Mucosa of rectum (tissue), 2 donors: ENCODE results near the gene HAND2.

Experiments used
- H3K27ac ChIP-seq, 2 donors: one replicate each; pipeline ENCODE4 v1.7.0; 2013; ENCODE audit warnings: inconsistent platforms in 2 of 2, low read depth in 2 of 2, low read length in 2 of 2
- H3K27me3 ChIP-seq, 2 donors: one replicate each; pipeline ENCODE4 v1.7.0; 2013; ENCODE audit warnings: low read length in 2 of 2; ENCODE audit not compliant: control insufficient read depth in 2 of 2, insufficient read depth in 2 of 2
- H3K36me3 ChIP-seq, 2 donors: one replicate each; pipeline ENCODE4 v1.7.0; 2013; ENCODE audit warnings: low read length in 2 of 2; ENCODE audit not compliant: control insufficient read depth in 2 of 2, insufficient read depth in 2 of 2
- H3K4me1 ChIP-seq, 2 donors: one replicate each; pipeline ENCODE4 v1.7.0; 2013; ENCODE audit warnings: low read length in 2 of 2, mild to moderate bottlenecking in 1 of 2; ENCODE audit not compliant: control insufficient read depth in 2 of 2, insufficient read depth in 2 of 2
- H3K4me3 ChIP-seq, 2 donors: one replicate each; pipeline ENCODE4 v1.7.0; 2013; ENCODE audit warnings: low read length in 2 of 2
- H3K9ac ChIP-seq, 2 donors: one replicate each; pipeline ENCODE4 v1.7.0; 2013; ENCODE audit warnings: low read length in 2 of 2, low read depth in 1 of 2, mild to moderate bottlenecking in 1 of 2
- H3K9me3 ChIP-seq, 2 donors: one replicate each; pipeline ENCODE4 v1.7.0; 2013; ENCODE audit warnings: low read length in 2 of 2; ENCODE audit not compliant: control insufficient read depth in 2 of 2
- donor health status: healthy.
- donor health status: Normal muscosa, but diverticular disease.

Gene HAND2

GRCh38 chr4:173527103-173527891 lies 2.7 kb downstream of the HAND2 start:
- H3K27me3 ChIP-seq: peaks cover 68 to 79% of the 10 kb centered on the region in 2 donors
- H3K9me3 ChIP-seq: peaks cover 0 to 3% of the 10 kb centered on the region in 2 donors
- H3K4me3 ChIP-seq: peak overlapping the region; percentile 43 to 67
- peak overlapping the region; percentile 6 to 32 for H3K9ac ChIP-seq
- H3K36me3 ChIP-seq: no peaks in the 10 kb centered on the region
- H3K27ac ChIP-seq: peak overlapping the region; percentile 52 to 69
- H3K4me1 ChIP-seq: peaks cover 0 to 4% of the 10 kb centered on the region in 2 donors

GRCh38 chr4:173526724-173527102 lies 3.3 kb downstream of the HAND2 start:
- peaks cover 1 to 7% of the 10 kb centered on the region in 2 donors for H3K4me1 ChIP-seq
- H3K27me3 ChIP-seq: peaks cover 69 to 79% of the 10 kb centered on the region in 2 donors
- peaks cover 0 to 3% of the 10 kb centered on the region in 2 donors for H3K9me3 ChIP-seq
- peak overlapping the region; percentile 29 to 52 for H3K27ac ChIP-seq
- H3K9ac ChIP-seq: peak overlapping the region in 1 of 2 donors; percentile 32
- no peaks in the 10 kb centered on the region for H3K36me3 ChIP-seq
- H3K4me3 ChIP-seq: peak overlapping the region; percentile 43 to 67

- Histone ChIP-seq H3K27me3 (peaks cover 69 to 79% of the 10 kb centered on the region in 2 donors), H3K4me3 (peak overlapping the region in 1 of 2 donors; percentile 67), H3K27ac (peak overlapping the region in 1 of 2 donors; percentile 19), H3K9me3 (peaks cover 0 to 3% of the 10 kb centered on the region in 2 donors), H3K4me1 (peaks cover 7 to 13% of the 10 kb centered on the region in 2 donors), H3K36me3 (no peaks in the 10 kb centered on the region), H3K9ac (no peak overlapping the region)
These were observed 4.0 kb downstream of the HAND2 start for GRCh38 chr4:173526027-173526482.

GRCh38 chr4:173525118-173526011 lies 4.7 kb downstream of the HAND2 start:
- H3K9ac ChIP-seq: no peak overlapping the region
- peak overlapping the region in 1 of 2 donors; percentile 19 for H3K27ac ChIP-seq
- H3K9me3 ChIP-seq: peaks cover 0 to 3% of the 10 kb centered on the region in 2 donors
- H3K27me3 ChIP-seq: peaks cover 68 to 77% of the 10 kb centered on the region in 2 donors
- H3K4me1 ChIP-seq: peaks cover 7 to 14% of the 10 kb centered on the region in 2 donors
- peak overlapping the region in 1 of 2 donors; percentile 67 for H3K4me3 ChIP-seq
- no peaks in the 10 kb centered on the region for H3K36me3 ChIP-seq

GRCh38 chr4:173524218-173525117 lies 5.6 kb downstream of the HAND2 start:
- Histone ChIP-seq H3K36me3 (no peaks in the 10 kb centered on the region), H3K4me3 (peak overlapping the region in 1 of 2 donors; percentile 44), H3K27me3 (peaks cover 69 to 85% of the 10 kb centered on the region in 2 donors), H3K4me1 (peaks cover 7 to 14% of the 10 kb centered on the region in 2 donors), H3K9ac (no peak overlapping the region), H3K9me3 (peaks cover 0 to 3% of the 10 kb centered on the region in 2 donors), H3K27ac (no peak overlapping the region)

GRCh38 chr4:173522951-173523395 lies 7.1 kb downstream of the HAND2 start:
- Histone ChIP-seq H3K4me1 (peaks cover 7 to 16% of the 10 kb centered on the region in 2 donors), H3K27me3 (peaks cover 68 to 84% of the 10 kb centered on the region in 2 donors), H3K27ac (peak overlapping the region; percentile 31 to 77), H3K4me3 (peak overlapping the region in 1 of 2 donors; percentile 70), H3K9ac (no peak overlapping the region), H3K9me3 (no peaks in the 10 kb centered on the region), H3K36me3 (no peaks in the 10 kb centered on the region)

- H3K4me3 ChIP-seq: peak overlapping the region; percentile 58 to 70
- H3K27me3 ChIP-seq: peaks cover 71 to 84% of the 10 kb centered on the region in 2 donors
- H3K9ac ChIP-seq: peak overlapping the region in 1 of 2 donors; percentile 61
- H3K9me3 ChIP-seq: no peaks in the 10 kb centered on the region
- H3K27ac ChIP-seq: peak overlapping the region; percentile 58 to 77
- peaks cover 7 to 18% of the 10 kb centered on the region in 2 donors for H3K4me1 ChIP-seq
- H3K36me3 ChIP-seq: no peaks in the 10 kb centered on the region
These were observed 7.7 kb downstream of the HAND2 start for GRCh38 chr4:173522160-173522950.

- peak overlapping the region; percentile 58 to 77 for H3K27ac ChIP-seq
- H3K4me1 ChIP-seq: peaks cover 7 to 18% of the 10 kb centered on the region in 2 donors
- peak overlapping the region; percentile 58 to 70 for H3K4me3 ChIP-seq
These were observed 8.4 kb downstream of the HAND2 start for GRCh38 chr4:173521467-173522159.

More at GRCh38 chr4:173521467-173522159, 8.4 kb downstream of the HAND2 start:
- peaks cover 72 to 84% of the 10 kb centered on the region in 2 donors for H3K27me3 ChIP-seq
- no peak overlapping the region for H3K9ac ChIP-seq
- no peaks in the 10 kb centered on the region for H3K36me3 ChIP-seq
- H3K9me3 ChIP-seq: no peaks in the 10 kb centered on the region
